ENCODE data around the gene ARHGAP12.

The ARHGAP12 gene

DNA sequence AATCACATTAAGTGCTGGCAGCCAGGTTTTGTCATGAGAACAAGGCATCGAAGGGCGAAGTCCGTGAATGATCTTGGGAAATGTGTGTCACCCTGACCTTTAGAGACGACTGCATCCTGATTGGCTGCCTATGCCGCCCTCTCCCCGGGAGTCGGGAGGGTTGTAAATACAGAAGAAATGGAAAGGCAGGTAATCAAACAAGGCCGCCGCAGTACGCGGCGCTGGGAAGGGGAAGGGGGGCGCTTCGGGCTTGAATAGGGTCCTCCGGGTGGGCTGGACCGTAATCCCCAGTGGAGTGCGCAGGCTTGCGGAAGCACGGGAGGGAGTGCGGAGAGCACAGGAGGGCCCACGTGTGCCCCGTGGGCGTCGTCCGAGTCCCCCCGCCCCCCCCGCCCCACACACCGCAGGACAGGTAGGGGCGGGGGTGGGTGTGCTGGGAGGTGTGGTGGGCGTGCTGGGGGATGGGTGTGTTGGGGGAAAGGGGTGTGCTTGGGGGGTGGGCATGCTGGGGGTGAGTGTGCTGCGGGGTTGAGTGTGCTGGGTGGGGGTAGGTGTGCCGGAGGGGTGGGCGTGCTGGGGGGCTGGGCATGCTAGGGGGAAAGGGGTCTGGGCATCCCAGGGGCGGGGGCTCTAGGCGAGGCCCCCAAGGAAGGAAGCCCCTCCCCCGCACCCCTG lies 169.4 kb downstream of the ARHGAP12 start:
- peak overlapping the region; percentile 82 for H3K4me2 ChIP-seq (ENCODE audit: low read length)
- no peak overlapping the region for H3K9ac ChIP-seq (ENCODE audit: low read length)
- peak; percentile 13 to 56 for DNase-seq
- WGBS (ENCODE audit: extremely low coverage, insufficient coverage, insufficient read length): no CpG with 5 or more reads among the region's 36 CpGs
- no peaks in the 10 kb centered on the region for H3K27me3 ChIP-seq (ENCODE audit: insufficient read depth, low read length)
- peak overlapping the region; percentile 7 for H2BK5ac ChIP-seq (ENCODE audit: low read depth, low read length, poor library complexity)
- no peak overlapping the region for H4K12ac ChIP-seq (ENCODE audit: low read depth, low read length)
- peak overlapping the region; percentile 68 for H3K4me3 ChIP-seq (ENCODE audit: low read depth, low read length)
- peaks cover 10 to 14% of the 10 kb centered on the region in 2 experiments for H3K4me1 ChIP-seq (ENCODE audit: control insufficient read depth in 1 of 2, insufficient read depth in 2 of 2, low read length in 2 of 2)
- no peaks in the 10 kb centered on the region for H3K9me3 ChIP-seq (ENCODE audit: insufficient read depth, low read depth, low read length)
- peak overlapping the region; percentile 0 for H2BK120ac ChIP-seq (ENCODE audit: insufficient read depth, low read length, poor library complexity)
- no peak overlapping the region for H3K27ac ChIP-seq (ENCODE audit: low read depth, low read length)
- H3K23ac ChIP-seq (ENCODE audit: low read length): no peak overlapping the region
- H2BK12ac ChIP-seq (ENCODE audit: low read length): no peak overlapping the region
- peak overlapping the region; percentile 40 for H3K18ac ChIP-seq (ENCODE audit: low read length)
- no peaks in the 10 kb centered on the region for H3K79me2 ChIP-seq (ENCODE audit: control insufficient read depth, insufficient read depth, low read length, poor library complexity)
- H3K4ac ChIP-seq (ENCODE audit: low read depth, low read length): peak overlapping the region; percentile 47
- no peaks in the 10 kb centered on the region for H3K36me3 ChIP-seq (ENCODE audit: control insufficient read depth in 1 of 2, insufficient read depth in 2 of 2, low read length in 2 of 2)
- H2AK5ac ChIP-seq (ENCODE audit: low read length): no peak overlapping the region
- H3K14ac ChIP-seq (ENCODE audit: low read length): peak overlapping the region; percentile 59
- peak overlapping the region; percentile 45 for H2AFZ ChIP-seq (ENCODE audit: insufficient read depth, low read length, poor library complexity)
- H3K79me1 ChIP-seq (ENCODE audit: low read length): peaks cover 8% of the 10 kb centered on the region
- peak overlapping the region; percentile 79 for H4K91ac ChIP-seq (ENCODE audit: low read depth, low read length)
- H4K8ac ChIP-seq (ENCODE audit: low read depth, low read length): peak overlapping the region; percentile 63

DNA sequence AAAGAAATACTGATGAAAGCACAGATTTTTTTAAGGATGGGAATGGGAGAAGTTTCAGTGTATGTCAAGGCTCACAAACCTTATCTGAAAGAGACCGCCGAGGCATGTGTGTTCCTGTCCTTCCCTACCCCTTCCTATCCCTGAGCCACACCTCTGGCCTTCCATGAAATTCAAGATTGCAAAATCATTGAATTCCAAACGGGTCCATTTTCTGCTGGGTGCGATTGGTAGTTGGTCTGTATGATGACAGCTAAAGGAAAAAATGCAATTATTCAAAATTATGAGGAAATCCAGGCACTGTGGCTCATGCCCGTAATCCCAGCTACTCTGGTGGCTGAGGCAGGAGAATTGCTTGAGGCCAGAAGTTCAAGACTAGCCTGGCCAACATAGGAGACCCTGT lies 170.1 kb downstream of the ARHGAP12 start:
- no CpG with 5 or more reads among the region's 5 CpGs for WGBS (ENCODE audit: extremely low coverage, insufficient coverage, insufficient read length)
- Histone ChIP-seq H2AFZ (ENCODE audit: insufficient read depth, low read length, poor library complexity) (no peak overlapping the region), H3K23ac (ENCODE audit: low read length) (no peak overlapping the region), H2BK12ac (ENCODE audit: low read length) (no peak overlapping the region), H2AK5ac (ENCODE audit: low read length) (no peak overlapping the region), H3K79me2 (ENCODE audit: control insufficient read depth, insufficient read depth, low read length, poor library complexity) (no peaks in the 10 kb centered on the region), H4K12ac (ENCODE audit: low read depth, low read length) (no peak overlapping the region), H3K36me3 (ENCODE audit: control insufficient read depth in 1 of 2, insufficient read depth in 2 of 2, low read length in 2 of 2) (no peaks in the 10 kb centered on the region), H3K4me3 (ENCODE audit: low read depth, low read length) (no peak overlapping the region), H3K4ac (ENCODE audit: low read depth, low read length) (no peak overlapping the region), H4K91ac (ENCODE audit: low read depth, low read length) (no peak overlapping the region), H3K79me1 (ENCODE audit: low read length) (peaks cover 8% of the 10 kb centered on the region), H2BK120ac (ENCODE audit: insufficient read depth, low read length, poor library complexity) (no peak overlapping the region), H3K9ac (ENCODE audit: low read length) (no peak overlapping the region), H2BK5ac (ENCODE audit: low read depth, low read length, poor library complexity) (no peak overlapping the region), H3K27ac (ENCODE audit: low read depth, low read length) (no peak overlapping the region), H3K18ac (ENCODE audit: low read length) (no peak overlapping the region), H3K9me3 (ENCODE audit: insufficient read depth, low read depth, low read length) (no peaks in the 10 kb centered on the region), H3K4me2 (ENCODE audit: low read length) (no peak overlapping the region), H3K27me3 (ENCODE audit: insufficient read depth, low read length) (no peaks in the 10 kb centered on the region), H4K8ac (ENCODE audit: low read depth, low read length) (no peak overlapping the region), H3K4me1 (ENCODE audit: control insufficient read depth in 1 of 2, insufficient read depth in 2 of 2, low read length in 2 of 2) (peaks cover 10 to 14% of the 10 kb centered on the region in 2 experiments), H3K14ac (ENCODE audit: low read length) (no peak overlapping the region)
- peak; percentile 90 to 99 for DNase-seq

DNA sequence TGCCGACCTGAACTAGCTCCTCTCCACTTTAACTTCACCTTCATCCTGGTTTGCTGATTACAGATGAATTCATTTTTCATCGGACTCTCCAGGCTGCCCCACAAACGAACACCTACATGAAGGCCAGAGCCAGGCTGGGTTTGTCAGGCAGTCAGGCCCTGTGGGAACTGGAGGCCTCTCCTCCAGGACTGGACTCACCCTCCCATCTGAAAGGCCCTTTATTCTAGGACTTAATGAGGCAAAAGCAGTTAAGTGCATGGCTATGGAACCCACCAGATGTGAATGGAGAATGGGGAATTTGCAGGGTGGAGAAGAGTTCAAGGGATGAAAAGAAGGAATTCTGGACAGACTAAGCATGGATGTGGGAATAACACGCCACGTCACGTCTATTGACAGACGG lies 170.8 kb downstream of the ARHGAP12 start:
- no peaks in the 10 kb centered on the region for H3K36me3 ChIP-seq (ENCODE audit: control insufficient read depth in 1 of 2, insufficient read depth in 2 of 2, low read length in 2 of 2)
- no peak overlapping the region for H2AK5ac ChIP-seq (ENCODE audit: low read length)
- no peak overlapping the region for H2BK120ac ChIP-seq (ENCODE audit: insufficient read depth, low read length, poor library complexity)
- no peaks in the 10 kb centered on the region for H3K9me3 ChIP-seq (ENCODE audit: insufficient read depth, low read depth, low read length)
- no peak overlapping the region for H3K27ac ChIP-seq (ENCODE audit: low read depth, low read length)
- H3K14ac ChIP-seq (ENCODE audit: low read length): no peak overlapping the region
- DNase-seq: no peak
- H4K8ac ChIP-seq (ENCODE audit: low read depth, low read length): no peak overlapping the region
- no peak overlapping the region for H3K18ac ChIP-seq (ENCODE audit: low read length)
- H4K12ac ChIP-seq (ENCODE audit: low read depth, low read length): no peak overlapping the region
- H3K4me2 ChIP-seq (ENCODE audit: low read length): no peak overlapping the region
- H3K4ac ChIP-seq (ENCODE audit: low read depth, low read length): no peak overlapping the region
- H3K23ac ChIP-seq (ENCODE audit: low read length): no peak overlapping the region
- H3K4me1 ChIP-seq (ENCODE audit: control insufficient read depth in 1 of 2, insufficient read depth in 2 of 2, low read length in 2 of 2): peaks cover 10 to 14% of the 10 kb centered on the region in 2 experiments
- no peak overlapping the region for H2AFZ ChIP-seq (ENCODE audit: insufficient read depth, low read length, poor library complexity)
- no peaks in the 10 kb centered on the region for H3K79me2 ChIP-seq (ENCODE audit: control insufficient read depth, insufficient read depth, low read length, poor library complexity)
- H3K79me1 ChIP-seq (ENCODE audit: low read length): peaks cover 8% of the 10 kb centered on the region
- no peak overlapping the region for H2BK5ac ChIP-seq (ENCODE audit: low read depth, low read length, poor library complexity)
- no CpG with 5 or more reads among the region's 7 CpGs for whole genome bisulfite sequencing (ENCODE audit: extremely low coverage, insufficient coverage, insufficient read length)
- H3K9ac ChIP-seq (ENCODE audit: low read length): no peak overlapping the region
- H3K27me3 ChIP-seq (ENCODE audit: insufficient read depth, low read length): no peaks in the 10 kb centered on the region
- H4K91ac ChIP-seq (ENCODE audit: low read depth, low read length): no peak overlapping the region
- no peak overlapping the region for H3K4me3 ChIP-seq (ENCODE audit: low read depth, low read length)
- no peak overlapping the region for H2BK12ac ChIP-seq (ENCODE audit: low read length)

DNA sequence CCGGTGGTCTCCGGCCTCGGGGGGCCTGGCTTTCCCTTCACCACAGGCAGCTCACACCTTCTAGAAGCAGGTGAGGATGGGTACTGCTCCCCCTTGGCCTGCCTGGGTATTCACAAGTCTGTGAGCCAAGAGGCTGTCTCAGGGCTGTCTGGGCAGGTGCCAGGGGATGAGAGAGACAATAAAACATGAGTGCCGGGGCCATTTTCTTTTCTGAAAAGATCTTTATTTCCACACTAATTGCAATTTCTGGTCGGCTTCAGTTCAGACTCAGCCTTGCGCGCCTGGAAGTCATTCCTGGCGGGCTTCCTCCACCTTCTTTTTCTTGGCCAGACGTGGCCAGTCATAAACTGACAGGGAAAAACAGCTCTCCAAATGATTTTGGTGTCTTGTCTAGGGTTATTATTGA lies 171.2 kb downstream of the ARHGAP12 start:
- no peak overlapping the region for H4K12ac ChIP-seq (ENCODE audit: low read depth, low read length)
- no peak overlapping the region for H3K4me2 ChIP-seq (ENCODE audit: low read length)
- no peak overlapping the region for H3K27ac ChIP-seq (ENCODE audit: low read depth, low read length)
- no peak overlapping the region for H4K91ac ChIP-seq (ENCODE audit: low read depth, low read length)
- H2BK5ac ChIP-seq (ENCODE audit: low read depth, low read length, poor library complexity): no peak overlapping the region
- no peaks in the 10 kb centered on the region for H3K9me3 ChIP-seq (ENCODE audit: insufficient read depth, low read depth, low read length)
- no peak overlapping the region for H2BK120ac ChIP-seq (ENCODE audit: insufficient read depth, low read length, poor library complexity)
- no peak overlapping the region for H3K18ac ChIP-seq (ENCODE audit: low read length)
- no peak overlapping the region for H3K14ac ChIP-seq (ENCODE audit: low read length)
- H2BK12ac ChIP-seq (ENCODE audit: low read length): no peak overlapping the region
- H2AK5ac ChIP-seq (ENCODE audit: low read length): no peak overlapping the region
- no peak overlapping the region for H4K8ac ChIP-seq (ENCODE audit: low read depth, low read length)
- peaks cover 8% of the 10 kb centered on the region for H3K79me1 ChIP-seq (ENCODE audit: low read length)
- H3K23ac ChIP-seq (ENCODE audit: low read length): no peak overlapping the region
- no peaks in the 10 kb centered on the region for H3K27me3 ChIP-seq (ENCODE audit: insufficient read depth, low read length)
- no peaks in the 10 kb centered on the region for H3K79me2 ChIP-seq (ENCODE audit: control insufficient read depth, insufficient read depth, low read length, poor library complexity)
- H3K4ac ChIP-seq (ENCODE audit: low read depth, low read length): no peak overlapping the region
- H3K4me3 ChIP-seq (ENCODE audit: low read depth, low read length): no peak overlapping the region
- H3K4me1 ChIP-seq (ENCODE audit: control insufficient read depth in 1 of 2, insufficient read depth in 2 of 2, low read length in 2 of 2): peaks cover 10 to 14% of the 10 kb centered on the region in 2 experiments
- H3K9ac ChIP-seq (ENCODE audit: low read length): no peak overlapping the region
- H2AFZ ChIP-seq (ENCODE audit: insufficient read depth, low read length, poor library complexity): no peak overlapping the region
- no CpG with 5 or more reads among the region's 9 CpGs for WGBS (ENCODE audit: extremely low coverage, insufficient coverage, insufficient read length)
- DNase-seq: no peak
- no peaks in the 10 kb centered on the region for H3K36me3 ChIP-seq (ENCODE audit: control insufficient read depth in 1 of 2, insufficient read depth in 2 of 2, low read length in 2 of 2)
